DMS53 (cell line): Measurements from ENCODE around the gene TMEM151B.

Experiments used
- DNase-seq: peaks from one replicate; lab custom pipeline; 2025; lab: John Stamatoyannopoulos, UW

Gene TMEM151B

DNA sequence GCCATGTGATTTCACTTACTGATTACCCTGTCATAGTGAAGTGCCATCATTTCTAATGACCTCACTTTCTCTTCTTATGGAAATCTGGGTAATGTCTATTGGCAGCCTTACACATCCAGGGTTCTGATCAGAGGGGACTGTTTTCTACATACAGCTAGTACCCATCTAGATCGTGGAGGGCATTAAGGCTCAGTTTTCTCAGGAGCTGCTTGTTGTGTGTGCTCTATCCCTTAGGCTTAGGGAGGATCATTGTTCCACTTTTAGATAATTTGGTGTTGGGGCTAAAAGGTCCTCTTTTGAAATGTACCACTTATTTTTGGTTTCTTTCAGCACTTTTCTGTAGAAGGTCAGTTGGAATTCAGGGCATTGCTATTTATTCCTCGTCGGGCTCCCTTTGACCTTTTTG, 19.5 kb upstream of the TMEM151B start:
- peak; percentile 47 for DNase-seq

DNA sequence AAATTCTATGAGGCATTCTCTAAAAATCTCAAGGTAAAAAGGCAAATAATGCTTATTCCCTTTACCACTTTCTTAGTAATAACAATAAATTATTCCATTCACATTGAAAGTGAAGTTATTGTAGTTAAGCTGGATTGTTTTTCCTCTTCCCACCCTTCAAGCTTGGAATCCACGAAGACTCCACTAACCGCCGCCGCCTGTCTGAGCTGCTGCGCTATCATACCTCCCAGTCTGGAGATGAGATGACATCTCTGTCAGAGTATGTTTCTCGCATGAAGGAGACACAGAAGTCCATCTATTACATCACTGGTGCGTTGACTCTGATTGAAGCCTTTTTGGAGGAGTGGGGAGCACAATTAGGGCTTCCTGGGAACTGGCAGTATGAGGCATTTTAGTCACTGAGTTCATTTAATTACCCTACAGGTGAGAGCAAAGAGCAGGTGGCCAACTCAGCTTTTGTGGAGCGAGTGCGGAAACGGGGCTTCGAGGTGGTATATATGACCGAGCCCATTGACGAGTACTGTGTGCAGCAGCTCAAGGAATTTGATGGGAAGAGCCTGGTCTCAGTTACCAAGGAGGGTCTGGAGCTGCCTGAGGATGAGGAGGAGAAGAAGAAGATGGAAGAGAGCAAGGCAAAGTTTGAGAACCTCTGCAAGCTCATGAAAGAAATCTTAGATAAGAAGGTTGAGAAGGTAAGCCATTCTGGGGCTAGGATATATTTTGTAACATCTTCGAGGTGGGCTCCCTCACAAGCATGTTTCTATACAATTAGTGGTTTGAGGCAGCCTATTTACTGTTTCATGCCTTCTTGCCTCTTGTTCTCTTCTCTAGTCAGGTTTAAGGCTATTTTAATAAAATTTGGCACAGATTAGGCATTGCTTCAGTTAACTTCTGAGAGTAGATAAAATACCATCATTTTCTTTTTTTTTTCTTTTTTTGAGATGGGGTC, 18.4 kb upstream of the TMEM151B start:
- no peak for DNase-seq

DNA sequence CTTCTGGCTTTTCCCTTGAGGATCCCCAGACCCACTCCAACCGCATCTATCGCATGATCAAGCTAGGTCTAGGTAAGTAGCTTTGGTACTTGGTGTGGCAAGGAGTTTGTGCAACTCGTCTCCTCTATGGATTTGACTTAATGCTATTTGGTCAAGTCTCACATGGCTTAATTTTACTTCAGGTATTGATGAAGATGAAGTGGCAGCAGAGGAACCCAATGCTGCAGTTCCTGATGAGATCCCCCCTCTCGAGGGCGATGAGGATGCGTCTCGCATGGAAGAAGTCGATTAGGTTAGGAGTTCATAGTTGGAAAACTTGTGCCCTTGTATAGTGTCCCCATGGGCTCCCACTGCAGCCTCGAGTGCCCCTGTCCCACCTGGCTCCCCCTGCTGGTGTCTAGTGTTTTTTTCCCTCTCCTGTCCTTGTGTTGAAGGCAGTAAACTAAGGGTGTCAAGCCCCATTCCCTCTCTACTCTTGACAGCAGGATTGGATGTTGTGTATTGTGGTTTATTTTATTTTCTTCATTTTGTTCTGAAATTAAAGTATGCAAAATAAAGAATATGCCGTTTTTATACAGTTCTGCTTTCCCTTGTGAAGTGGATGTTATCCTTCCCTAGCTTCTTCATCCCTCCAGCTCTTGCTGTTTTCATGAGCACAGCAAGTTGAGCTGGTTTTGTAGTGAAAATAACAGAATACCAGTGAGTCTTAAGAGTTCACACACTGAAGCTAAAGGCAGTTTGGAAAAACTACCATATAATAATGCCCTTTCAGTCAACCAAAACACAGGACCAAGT, 16.7 kb upstream of the TMEM151B start:
- peak; percentile 84 for DNase-seq

DNA sequence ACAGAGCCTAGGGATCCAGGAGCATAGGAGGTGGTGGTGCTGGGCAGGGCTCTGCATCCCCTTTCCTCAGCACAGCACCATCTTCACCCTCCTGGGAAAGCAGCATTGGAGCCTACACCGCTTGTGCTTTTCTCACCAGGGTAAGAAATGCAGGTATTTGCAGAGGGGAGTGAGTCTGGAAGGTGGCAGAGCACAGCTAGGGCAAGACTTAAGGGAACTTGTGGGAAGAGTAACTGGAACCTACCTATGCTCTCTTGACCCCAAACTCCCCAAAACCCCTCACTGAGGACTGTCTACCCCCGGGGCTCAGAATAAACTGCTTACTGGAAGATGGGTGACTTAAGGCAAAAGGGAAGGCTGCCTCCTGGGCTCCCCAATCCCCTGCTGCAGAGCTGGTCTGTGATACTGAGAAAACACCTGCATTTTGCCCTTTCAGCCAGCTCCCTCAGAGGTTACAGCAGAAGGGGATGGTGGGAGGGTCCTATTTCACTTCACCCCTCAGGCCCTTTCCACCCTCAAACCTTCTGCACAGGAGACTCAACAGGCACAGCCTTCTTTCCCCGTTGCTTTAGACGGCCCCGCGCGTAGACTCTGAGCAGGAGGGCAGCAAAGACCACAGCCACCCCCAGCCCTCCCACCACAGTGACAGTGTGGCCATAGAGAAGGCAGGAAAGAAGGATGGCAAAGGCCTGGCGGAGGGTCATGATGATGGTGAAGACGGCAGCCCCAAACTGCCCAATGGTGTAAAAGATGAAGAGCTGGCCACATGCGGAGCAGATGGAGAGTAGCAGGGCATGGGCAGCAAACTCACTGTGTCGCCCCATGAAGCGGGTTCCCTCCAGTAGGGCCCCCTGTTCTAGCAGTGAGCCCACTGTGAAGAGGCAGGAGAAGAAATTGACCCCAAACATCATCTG, 15.8 kb upstream of the TMEM151B start:
- peak; percentile 67 for DNase-seq

DNA sequence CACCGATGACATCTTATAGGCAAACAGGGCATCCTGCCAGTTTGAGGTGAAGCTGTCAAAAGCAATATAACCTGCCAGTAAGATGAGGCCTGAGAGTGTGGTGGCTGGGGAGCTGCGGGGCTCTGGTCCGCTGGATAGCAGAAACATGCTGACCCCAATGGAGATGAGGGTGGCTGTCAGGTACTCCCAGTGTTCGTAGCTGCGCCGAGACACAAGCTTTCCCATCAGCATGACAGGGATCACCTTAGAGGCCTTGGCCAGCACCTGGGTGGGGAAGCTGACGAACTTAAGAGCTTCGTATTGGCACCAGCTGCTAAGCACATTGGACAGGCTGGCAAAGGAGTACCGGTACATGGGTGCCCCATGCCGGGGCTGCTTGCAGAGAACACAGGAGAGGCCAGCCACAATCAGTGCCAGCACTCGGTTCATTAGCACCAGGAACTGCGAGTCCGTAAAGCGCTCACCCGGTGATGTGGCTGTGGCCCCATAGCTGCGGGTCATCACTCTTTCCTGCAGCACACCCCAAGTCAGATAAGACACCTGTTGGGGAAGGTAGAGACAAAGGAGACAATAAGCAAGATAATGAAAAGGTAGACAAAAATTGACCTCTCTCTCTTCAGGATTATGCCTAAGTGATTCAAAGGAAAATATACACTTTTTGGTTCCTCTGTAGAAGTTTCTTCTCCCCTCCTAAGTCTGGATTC, 15.0 kb upstream of the TMEM151B start:
- peak; percentile 73 for DNase-seq

DNA sequence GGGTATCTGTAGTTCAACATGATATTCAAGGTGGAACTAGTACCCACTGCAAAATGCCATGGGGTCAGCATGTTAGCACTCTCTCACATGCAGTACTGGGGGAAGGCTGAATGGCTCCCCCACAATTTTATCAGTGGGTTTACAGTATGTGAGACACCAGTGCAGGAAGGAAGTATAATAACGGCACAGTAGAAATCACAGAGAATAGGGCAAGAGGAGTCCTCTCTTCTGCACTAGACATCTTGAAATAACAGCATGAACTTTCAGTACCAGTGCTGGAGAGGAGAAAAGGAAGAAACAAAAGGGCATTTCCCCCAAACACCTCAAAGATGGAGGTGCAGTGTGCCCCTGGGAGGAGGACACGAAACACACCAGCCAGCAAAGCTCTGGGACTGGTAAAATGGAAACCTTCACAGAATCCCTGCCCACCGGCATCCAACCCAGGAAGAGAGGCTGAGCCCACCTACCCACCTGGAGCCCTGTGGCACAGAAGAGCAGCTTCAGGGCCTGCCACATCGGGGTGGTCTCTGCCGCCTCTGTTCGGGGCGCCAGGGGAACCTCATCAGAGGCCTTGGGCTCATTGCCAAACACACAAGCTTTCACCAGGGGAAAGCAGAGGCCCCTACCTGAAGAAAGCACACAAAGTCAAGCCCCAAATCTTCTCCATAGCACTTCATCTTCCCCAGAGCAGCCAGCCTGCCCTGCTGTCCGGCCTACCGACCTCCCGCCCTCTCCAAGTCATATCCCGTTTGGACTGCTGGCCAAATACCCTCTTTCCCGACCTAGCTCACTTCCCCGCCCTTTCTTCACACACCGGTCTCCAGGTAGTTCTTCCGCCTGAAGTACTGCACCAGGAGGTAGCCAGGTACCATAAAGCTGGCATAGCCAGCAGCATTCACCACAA, 14.1 kb upstream of the TMEM151B start:
- DNase-seq: peak; percentile 74

DNA sequence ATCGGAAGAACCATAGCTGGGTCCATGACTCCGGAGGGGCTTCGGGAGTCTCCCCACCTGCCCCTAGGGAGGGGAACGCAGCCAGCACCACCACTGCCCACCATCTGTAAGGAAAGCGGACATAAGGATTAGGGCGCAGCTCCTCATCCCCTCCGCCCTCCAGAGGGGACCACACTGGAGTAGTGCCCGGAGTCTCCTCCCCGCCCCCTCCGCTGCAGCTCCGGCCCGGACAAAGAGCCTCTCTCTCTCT, 13.6 kb upstream of the TMEM151B start:
- DNase-seq: no peak

DNA sequence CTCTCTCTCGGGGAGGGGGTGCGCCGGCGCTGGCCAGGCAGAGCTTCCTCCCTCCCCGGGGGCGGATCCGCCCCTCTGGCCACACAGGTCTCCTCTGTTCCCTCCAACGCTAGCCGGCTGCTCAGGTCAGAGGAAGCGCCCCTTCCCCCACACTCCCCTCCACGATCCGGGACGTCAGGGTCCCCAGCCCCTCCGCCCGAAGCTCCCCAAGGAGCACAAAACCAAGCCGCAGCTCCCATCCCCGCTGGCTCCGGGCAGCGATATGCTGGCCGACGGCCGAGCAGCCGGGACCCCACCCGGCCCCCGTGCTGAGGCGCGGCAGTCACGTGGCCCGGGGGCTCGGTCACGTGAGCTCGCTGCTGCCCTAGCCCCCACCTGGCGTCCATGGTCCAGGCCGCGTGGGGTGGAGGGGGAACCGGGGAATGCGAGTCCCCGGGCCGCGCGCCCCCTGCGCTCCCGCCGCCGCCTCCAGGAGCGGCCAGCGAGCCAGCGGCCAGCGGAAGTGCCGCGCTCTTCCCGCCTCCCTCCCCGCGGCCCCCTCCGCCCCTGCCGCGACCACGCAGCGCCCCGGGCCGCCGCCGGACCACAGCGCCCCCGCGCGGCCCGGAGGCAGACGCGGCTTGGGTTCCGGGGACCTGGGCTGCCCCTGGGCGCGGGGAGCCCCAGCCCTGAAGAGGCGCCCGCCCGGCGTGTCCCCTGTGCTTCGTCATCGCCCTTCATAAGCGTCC, 13.1 kb upstream of the TMEM151B start, which contains the start of gene SLC35B2:
Gene SLC35B2 (minus strand): TSS at position 504 of the 728 bp plus-strand sequence. CDS start 118 bp downstream, at position 386.
- peak; percentile 88 for DNase-seq

DNA sequence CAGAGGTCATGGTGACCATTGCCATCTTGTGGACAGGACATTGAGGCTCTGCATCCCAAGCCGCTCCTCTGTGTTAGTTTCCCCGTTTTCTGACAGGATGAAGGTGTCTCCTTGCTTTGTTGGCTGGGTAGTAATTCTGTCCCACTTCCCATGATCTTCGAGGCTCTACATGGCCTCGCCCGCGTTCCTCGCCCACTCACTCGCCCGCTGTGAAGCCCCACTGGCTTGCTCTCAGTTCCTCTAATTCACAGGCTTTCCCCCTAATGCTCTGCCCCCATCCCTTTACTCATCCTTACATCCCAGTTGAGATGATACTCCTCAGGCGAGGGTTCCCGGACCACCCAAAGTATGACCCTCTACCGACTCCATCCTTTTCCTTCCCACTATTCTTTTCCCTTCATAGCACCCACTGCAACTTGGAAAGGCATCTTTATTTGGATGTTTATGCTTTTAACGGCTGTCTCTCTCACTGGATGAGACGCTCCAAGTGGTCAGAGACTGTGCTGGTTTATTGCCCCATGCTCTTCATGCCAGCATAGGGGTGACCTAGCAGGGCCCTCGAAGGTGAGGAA, 12.4 kb upstream of the TMEM151B start:
- no peak for DNase-seq

DNA sequence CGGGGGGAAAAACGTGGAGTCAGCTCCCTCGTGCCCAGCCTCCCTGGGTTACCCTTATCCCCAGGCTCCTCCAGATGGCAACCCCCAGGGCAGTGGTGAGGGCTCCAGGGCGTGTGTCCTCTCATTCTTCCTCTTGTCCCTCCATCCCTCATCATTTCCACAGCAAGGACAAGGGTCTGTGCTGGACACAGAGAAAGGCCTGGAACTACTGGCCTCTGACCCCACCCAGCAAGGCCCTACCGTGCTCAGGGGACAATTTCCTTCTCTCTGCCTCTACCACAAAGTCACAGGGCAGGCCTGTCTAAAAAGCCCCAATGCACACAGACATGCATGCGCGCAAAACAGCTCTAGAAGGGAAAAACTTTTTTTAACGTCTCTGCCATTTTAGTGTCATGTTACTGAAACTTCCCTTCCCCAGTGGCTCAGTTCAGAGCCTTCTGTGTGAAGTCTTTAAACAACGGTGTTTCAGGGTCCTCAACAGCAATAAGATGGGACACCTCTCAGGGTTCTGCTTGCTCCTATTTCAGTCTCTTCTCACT, 11.9 kb upstream of the TMEM151B start:
- no peak for DNase-seq

DNA sequence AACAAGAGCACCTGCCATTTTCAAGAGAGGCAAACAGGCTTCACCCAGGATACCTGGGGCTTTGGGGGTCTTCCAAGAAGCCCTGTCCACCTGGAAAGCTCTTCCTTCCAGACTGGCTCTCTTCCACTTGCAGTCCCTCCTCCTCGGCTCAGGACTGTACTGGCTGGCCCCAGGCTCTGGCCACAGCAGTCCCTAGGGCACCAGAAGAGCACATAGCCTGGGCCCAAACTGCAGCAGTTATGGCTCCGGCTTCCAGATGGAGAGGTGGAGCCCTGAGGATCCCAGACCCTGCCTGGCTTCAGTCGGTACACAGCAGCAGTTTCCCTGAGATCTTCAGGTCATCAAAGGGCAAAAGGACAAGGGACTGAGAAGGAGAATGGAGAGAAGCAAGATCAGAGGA, 11.3 kb upstream of the TMEM151B start:
- no peak for DNase-seq

DNA sequence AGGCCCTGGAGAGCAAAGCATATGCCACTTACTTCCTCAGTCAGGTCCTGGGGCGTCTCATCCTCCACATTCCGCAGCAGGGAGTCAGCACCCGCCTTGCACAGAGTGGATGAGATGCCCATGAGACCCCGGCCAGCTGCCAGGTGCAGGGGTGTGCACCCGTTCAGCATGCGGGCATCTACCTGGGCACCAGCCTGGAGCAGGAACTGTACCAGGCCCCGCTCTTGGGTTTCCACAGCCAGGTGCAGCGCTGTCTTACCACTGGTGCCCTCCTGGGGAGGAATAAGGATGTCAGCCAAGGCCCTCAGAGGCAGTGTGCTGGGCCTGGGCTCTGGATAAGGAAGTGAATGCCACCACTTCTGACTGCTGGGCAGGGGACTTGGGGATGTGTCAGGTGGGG, 10.2 kb upstream of the TMEM151B start:
- DNase-seq: no peak

DNA sequence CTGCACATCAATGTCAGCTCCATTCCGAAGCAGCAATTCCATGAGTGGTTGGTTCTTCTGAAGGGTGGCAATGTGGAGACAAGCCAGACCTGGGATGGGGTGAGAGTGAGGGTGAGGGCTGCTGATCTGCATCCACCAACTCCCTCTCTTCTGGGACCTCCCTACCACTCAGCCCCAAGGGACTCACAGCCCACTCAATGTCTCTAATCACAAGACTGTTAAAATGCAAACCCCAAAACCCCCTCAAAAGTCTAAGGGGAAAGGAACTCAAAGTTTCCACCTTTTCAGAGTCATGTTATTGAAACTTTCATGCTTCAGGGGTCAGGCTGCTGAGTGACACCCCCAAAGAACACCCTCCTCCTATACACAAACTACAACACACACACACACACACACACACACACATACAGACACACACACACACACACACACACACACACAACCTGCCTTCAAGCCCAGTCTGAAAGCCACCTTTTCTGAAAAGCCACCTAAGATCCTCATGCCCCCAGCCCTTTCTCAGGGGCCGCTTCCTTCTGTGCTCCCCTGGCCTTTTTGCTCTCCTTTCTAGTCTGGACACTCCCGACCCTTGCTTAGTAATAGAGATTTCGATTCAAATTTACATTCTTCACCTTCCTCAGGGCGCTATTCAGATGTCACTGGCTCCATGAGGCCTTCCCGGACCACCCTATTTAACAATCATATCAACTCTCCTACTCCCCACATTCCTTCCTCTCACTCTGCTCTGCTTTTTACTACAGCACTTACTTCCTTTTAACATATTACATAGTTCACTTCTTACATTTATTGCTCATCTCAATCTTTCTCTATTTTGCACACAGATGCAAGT, 9.6 kb upstream of the TMEM151B start:
- DNase-seq: no peak

DNA sequence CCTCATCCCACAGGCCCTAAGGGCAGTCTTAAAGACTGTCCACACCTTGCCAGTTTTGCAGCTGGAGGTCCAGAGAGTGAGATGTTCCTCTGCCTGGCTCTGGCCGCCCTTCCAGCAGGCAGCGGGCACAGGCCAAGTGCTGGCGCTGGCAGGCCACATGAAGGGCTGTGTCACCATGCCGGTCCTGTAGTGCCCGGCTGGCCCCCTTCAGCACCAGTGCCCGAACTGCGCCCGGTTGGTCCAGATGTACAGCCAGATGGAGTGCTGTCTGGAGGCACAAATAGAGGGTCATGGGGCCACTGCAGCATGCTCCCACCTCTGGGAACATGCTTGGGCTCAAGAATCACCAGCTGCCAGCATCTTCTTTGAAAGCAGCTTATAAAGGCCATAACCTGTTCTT, 8.7 kb upstream of the TMEM151B start:
- no peak for DNase-seq

DNA sequence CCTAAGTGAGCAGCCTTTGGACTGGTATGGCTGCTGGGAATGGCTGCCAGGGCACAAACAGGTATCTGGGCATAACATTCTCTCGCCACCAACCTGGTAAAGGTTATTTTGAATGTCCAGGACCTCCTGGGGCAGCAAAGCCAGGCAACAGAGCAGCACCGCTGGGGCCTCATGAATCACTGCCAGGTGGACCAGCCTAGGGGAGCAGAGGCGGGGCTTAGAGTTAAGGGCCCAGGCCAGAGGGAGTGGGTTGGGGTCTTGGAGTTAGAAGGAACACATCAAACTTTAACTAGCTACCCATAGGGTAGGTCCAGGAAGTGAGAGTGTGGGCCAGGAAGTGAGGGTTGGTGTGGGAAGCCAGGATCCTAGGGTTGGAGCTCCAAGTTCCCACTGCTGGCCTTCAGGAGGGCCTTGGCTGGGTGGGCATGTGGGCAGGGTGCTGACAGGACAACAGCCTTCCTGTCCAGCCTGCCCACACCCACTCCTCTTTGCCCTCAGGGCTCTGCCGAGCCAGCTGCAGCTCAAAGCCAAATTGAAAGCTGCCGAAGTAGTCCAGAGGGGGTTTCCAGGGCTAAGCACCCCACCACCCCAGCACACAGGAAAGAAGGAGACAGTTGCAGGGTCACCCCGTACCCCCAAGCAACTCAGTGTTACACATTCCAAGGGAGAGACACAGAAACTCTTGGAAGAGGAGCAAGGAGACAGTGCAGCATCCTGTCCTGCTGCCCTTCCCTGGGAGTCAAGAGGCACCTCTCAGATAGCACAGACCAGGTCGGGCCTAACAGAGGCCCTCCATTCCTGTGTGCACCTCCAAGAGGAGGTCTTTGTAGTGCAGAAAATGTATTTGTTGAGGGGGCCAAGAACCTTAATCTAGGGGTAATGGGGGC, 7.5 kb upstream of the TMEM151B start:
- no peak for DNase-seq

DNA sequence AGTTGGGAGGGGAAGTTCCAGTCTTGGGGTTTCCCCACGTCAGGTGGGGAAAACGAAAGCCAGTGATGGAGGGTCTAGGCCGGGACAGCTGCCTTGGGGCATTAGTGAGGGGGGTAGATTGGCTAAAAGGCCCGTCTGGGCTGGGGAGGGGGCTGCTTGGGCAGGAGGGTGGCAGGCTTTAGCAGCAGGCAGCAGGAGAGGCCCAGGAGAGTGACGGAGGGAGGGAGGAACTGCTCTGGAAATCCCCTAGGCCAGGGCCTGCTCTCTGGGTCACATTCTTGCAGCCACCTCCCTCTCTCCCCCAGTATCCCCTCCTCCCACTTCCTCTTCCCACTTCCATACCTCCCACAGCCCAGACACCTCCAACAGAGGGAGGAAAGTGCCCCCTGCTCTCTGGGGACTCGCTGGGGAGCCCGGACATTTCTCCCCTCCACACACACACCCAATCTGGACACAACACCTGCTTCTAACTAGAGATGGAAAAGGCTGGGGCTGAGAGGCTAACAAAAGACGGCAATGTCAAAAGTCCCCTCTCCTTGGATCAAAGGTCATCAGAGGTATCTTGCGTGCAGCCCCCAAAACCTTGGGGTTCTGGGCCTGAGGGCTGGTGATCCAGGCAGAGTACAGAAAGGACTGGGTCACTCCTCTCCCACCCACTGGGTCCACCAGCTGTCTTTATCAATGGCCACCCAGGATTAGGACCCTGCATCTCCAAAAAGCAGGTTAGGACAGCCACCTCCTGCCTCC, 6.7 kb upstream of the TMEM151B start:
- no peak for DNase-seq
